ENCODE data around the gene CERK.

- TF ChIP-seq EP300 (IDR thresholded peaks at IDR 0.05) (no peak), CTCF (IDR thresholded peaks at IDR 0.05) (no peak), POLR2A (IDR thresholded peaks at IDR 0.05) (no peak)
Measured at GRCh38 chr22:46767249-46767985, 29.4 kb upstream of the CERK start.

Measured in suprapubic skin (tissue), 3 donors.